ENCODE measurements around the gene GABRR3. TPM values are rescaled to one million over a fixed set of nuclear protein-coding genes. Genes with fewer than 3 reads are reported as not detected.

The GABRR3 gene
- total and polyA plus RNA-seq, 2 experiments from 2014 or later, result not detected

GRCh38 chr3:98034486-98034885, 629 bp downstream of the GABRR3 start:
- no peaks in the 10 kb centered on the region for H3K79me2 ChIP-seq (replicated peaks; ENCODE audit: insufficient read depth)
- no peaks in the 10 kb centered on the region for H4K20me1 ChIP-seq (replicated peaks; ENCODE audit: insufficient read depth)
- no peaks in the 10 kb centered on the region for H3K27me3 ChIP-seq (ENCODE audit: insufficient read depth)
- Mint-ChIP-seq H3K36me3 (ENCODE audit: low read depth) (no peaks in the 10 kb centered on the region), H3K27me3 (ENCODE audit: insufficient read depth, low read depth, poor library complexity) (no peaks in the 10 kb centered on the region), H3K4me3 (no peak overlapping the region), H3K4me1 (peaks cover 11% of the 10 kb centered on the region; the same call in 2 of the 3 replicates), H3K27ac (no peak overlapping the region), H3K9me3 (no peaks in the 10 kb centered on the region)
- DNase-seq (ENCODE audit: low spot score) (no peak), ATAC-seq (no peak)
- H2AFZ ChIP-seq, result peak overlapping the region; percentile 29; the same call in 1 of the 2 replicates
- H3F3A ChIP-seq (replicated peaks; ENCODE audit: low read depth), result no peaks in the 10 kb centered on the region
- H3K27ac ChIP-seq (ENCODE audit: low read depth), result no peak overlapping the region
- 0 out of 2 replicates have a peak, but pooled peaks cover 7% of the 10 kb centered on the region for H3K4me1 ChIP-seq (ENCODE audit: insufficient read depth)
- H3K36me3 ChIP-seq (ENCODE audit: insufficient read depth), result no peaks in the 10 kb centered on the region
- H3K9me2 ChIP-seq (ENCODE audit: insufficient read depth), result no peaks in the 10 kb centered on the region
- no peak overlapping the region for H3K4me3 ChIP-seq
- no peak overlapping the region for H3K4me2 ChIP-seq
- TF ChIP-seq ZNF331 (CRISPR knock-in tag; IDR thresholded peaks at IDR 0.05; ENCODE audit: low read depth) (no peak), CREB1 (CRISPR knock-in tag; IDR thresholded peaks at IDR 0.05; ENCODE audit: low read depth) (no peak), POLR2AphosphoS5 (IDR thresholded peaks at IDR 0.05; ENCODE audit: low read depth) (no peak), ETS1 (IDR thresholded peaks at IDR 0.05) (no peak), EZH2phosphoT487 (IDR thresholded peaks at IDR 0.05; ENCODE audit: unreplicated experiment) (no peak), REST (IDR thresholded peaks at IDR 0.05; ENCODE audit: unreplicated experiment) (no peak), ZNF462 (CRISPR knock-in tag; IDR thresholded peaks at IDR 0.05) (no peak), JUNB (IDR thresholded peaks at IDR 0.05; ENCODE audit: unreplicated experiment) (no peak), STAT1 (IDR thresholded peaks at IDR 0.05; ENCODE audit: unreplicated experiment) (no peak), EZH2 (IDR thresholded peaks at IDR 0.05; ENCODE audit: low read depth, unreplicated experiment) (no peak), NANOG (IDR thresholded peaks at IDR 0.05; ENCODE audit: borderline replicate concordance) (no peak), CTCF (conservative IDR thresholded peaks at IDR 0.05; ENCODE audit: low read depth in 2 of 2) (no peak), ZNF114 (CRISPR knock-in tag; IDR thresholded peaks at IDR 0.05) (no peak)

All from GM23338 (cell line).